Activated naive CD8-positive, alpha-beta T cell treated with anti-CD3 and anti-CD28 coated beads, Interleukin-2, amount 10 ng/mL, durations not matched to agents 7 days and 5 days (primary cell): Measurements from ENCODE around the gene CPNE2. TPM values are rescaled to one million over a fixed set of nuclear protein-coding genes. Genes with fewer than 3 reads are reported as not detected.
"Not testable (repeated sequence)": the region's sequence is repeated elsewhere in the genome, so short reads cannot be mapped to it uniquely, and the experiment has no call there.

Experiments
- ATAC-seq: fragments of 150-1000 bp; cut with Tn5 transposase; one replicate; pipeline ENCODE4 v1.10.0; 2021; ENCODE audit warnings: low read depth, moderate library complexity
- POLR2A ChIA-PET: fragments of 350-600 bp; sonication (Branson Sonifier 250); formaldehyde crosslinking; loops from one replicate; lab custom pipeline; 2021; ENCODE audit warnings: antibody characterized with exemption; lab: Charles Lee
- DNase-seq: peaks from one replicate; pipeline ENCODE4 v3.0.0; 2021
- H3K27ac Mint-ChIP-seq: one replicate; pipeline ENCODE4 v1.8.0; 2022; ENCODE audit warnings: mild to moderate bottlenecking, mixed read lengths
- H3K27me3 Mint-ChIP-seq: one replicate; pipeline ENCODE4 v1.8.0; 2022; ENCODE audit warnings: mild to moderate bottlenecking, moderate library complexity, mixed read lengths
- H3K36me3 Mint-ChIP-seq: one replicate; pipeline ENCODE4 v1.8.0; 2021; ENCODE audit warnings: mild to moderate bottlenecking, mixed read lengths
- H3K4me1 Mint-ChIP-seq: one replicate; pipeline ENCODE4 v1.8.0; 2021; ENCODE audit warnings: mixed read lengths
- H3K4me3 Mint-ChIP-seq: one replicate; pipeline ENCODE4 v1.8.0; 2022; ENCODE audit warnings: mild to moderate bottlenecking, moderate library complexity, mixed read lengths
- H3K9me3 Mint-ChIP-seq: one replicate; pipeline ENCODE4 v1.8.0; 2021; ENCODE audit warnings: mixed read lengths
- total RNA-seq, 2 experiments: library from RNA; stranded (reverse); gene quantifications; one replicate each; pipeline ENCODE4 v1.2.3, GENCODE V29; 2021

CPNE2 gene
- total RNA-seq, 2 experiments from 2014 or later = 11.0 to 11.4 TPM

- no peaks in the 10 kb centered on the region for H3K27me3 Mint-ChIP-seq
- DNase-seq = no peak
- H3K36me3 Mint-ChIP-seq = peaks cover 27% of the 10 kb centered on the region
- H3K27ac Mint-ChIP-seq = peak overlapping the region; percentile 26
- ATAC-seq = peak; percentile 30
- peaks cover 15% of the 10 kb centered on the region for H3K4me1 Mint-ChIP-seq
- no peaks in the 10 kb centered on the region for H3K9me3 Mint-ChIP-seq
- POLR2A ChIA-PET = interaction anchor here (0.7 kb wide), 1 partner anchor 8 kb away, joined by 3 read pairs; no protein-coding TSS in a partner anchor
- H3K4me3 Mint-ChIP-seq = no peak overlapping the region
Measured at GRCh38 chr16:57060323-57061083, 31.9 kb upstream of the CPNE2 start.

GRCh38 chr16:57061084-57061905 lies 31.1 kb upstream of the CPNE2 start:
- DNase-seq (no peak), ATAC-seq (no peak)
- H3K4me3 Mint-ChIP-seq = no peak overlapping the region
- peaks cover 15% of the 10 kb centered on the region for H3K4me1 Mint-ChIP-seq
- no peaks in the 10 kb centered on the region for H3K27me3 Mint-ChIP-seq
- H3K36me3 Mint-ChIP-seq = peaks cover 25% of the 10 kb centered on the region
- H3K9me3 Mint-ChIP-seq = no peaks in the 10 kb centered on the region
- POLR2A ChIA-PET = interaction anchor here (0.7 kb wide), 1 partner anchor 9 kb away, joined by 3 read pairs; no protein-coding TSS in a partner anchor
- H3K27ac Mint-ChIP-seq = peak overlapping the region; percentile 16

- POLR2A ChIA-PET = no interaction called here
- Mint-ChIP-seq H3K4me3 (no peak overlapping the region), H3K27ac (no peak overlapping the region), H3K9me3 (no peaks in the 10 kb centered on the region), H3K27me3 (no peaks in the 10 kb centered on the region), H3K4me1 (peaks cover 16% of the 10 kb centered on the region), H3K36me3 (peaks cover 28% of the 10 kb centered on the region)
- no peak for ATAC-seq
- DNase-seq = no peak
Measured at GRCh38 chr16:57062329-57062728, 30.1 kb upstream of the CPNE2 start.

- POLR2A ChIA-PET = interaction anchor here (0.9 kb wide), 1 partner anchor 21 kb away, joined by 3 read pairs; no protein-coding TSS in a partner anchor
- not testable (repeated sequence) for H3K27ac Mint-ChIP-seq, H3K4me3 Mint-ChIP-seq, H3K27me3 Mint-ChIP-seq, DNase-seq, H3K9me3 Mint-ChIP-seq, ATAC-seq
- Mint-ChIP-seq H3K36me3 (peaks cover 21% of the 10 kb centered on the region), H3K4me1 (peaks cover 14% of the 10 kb centered on the region)
Measured at GRCh38 chr16:57063189-57063588, 29.2 kb upstream of the CPNE2 start.

GRCh38 chr16:57064995-57065394 lies 27.4 kb upstream of the CPNE2 start:
- Mint-ChIP-seq H3K4me3 (no peak overlapping the region), H3K36me3 (peaks cover 34% of the 10 kb centered on the region), H3K27ac (no peak overlapping the region), H3K4me1 (peaks cover 20% of the 10 kb centered on the region), H3K27me3 (no peaks in the 10 kb centered on the region), H3K9me3 (no peaks in the 10 kb centered on the region)
- POLR2A ChIA-PET = interaction anchor here (1.1 kb wide), 1 partner anchor 23 kb away, joined by 5 read pairs; no protein-coding TSS in a partner anchor
- DNase-seq (no peak), ATAC-seq (no peak)

DNA sequence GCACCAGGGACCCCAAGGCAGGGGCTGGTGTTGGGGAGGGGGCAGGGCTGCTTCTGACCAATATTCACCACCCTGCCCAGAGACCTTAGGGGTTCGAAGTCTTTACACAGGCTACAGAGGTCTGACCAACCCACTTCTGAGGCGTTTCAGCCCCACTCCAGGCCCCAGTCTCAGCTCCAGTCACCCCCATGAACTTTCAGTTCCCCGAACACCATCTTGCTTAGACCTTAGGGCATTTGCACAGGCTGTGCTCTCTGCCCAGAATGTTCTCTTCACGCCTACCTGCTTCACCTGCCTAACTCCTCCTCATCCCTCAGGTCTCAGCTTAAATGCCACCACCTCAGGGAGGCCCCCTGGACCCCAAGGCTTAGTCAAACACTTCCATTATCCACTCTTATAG lies 25.8 kb upstream of the CPNE2 start:
- H3K27ac Mint-ChIP-seq = peak overlapping the region; percentile 13
- peaks cover 43% of the 10 kb centered on the region for H3K36me3 Mint-ChIP-seq
- no peaks in the 10 kb centered on the region for H3K27me3 Mint-ChIP-seq

DNA sequence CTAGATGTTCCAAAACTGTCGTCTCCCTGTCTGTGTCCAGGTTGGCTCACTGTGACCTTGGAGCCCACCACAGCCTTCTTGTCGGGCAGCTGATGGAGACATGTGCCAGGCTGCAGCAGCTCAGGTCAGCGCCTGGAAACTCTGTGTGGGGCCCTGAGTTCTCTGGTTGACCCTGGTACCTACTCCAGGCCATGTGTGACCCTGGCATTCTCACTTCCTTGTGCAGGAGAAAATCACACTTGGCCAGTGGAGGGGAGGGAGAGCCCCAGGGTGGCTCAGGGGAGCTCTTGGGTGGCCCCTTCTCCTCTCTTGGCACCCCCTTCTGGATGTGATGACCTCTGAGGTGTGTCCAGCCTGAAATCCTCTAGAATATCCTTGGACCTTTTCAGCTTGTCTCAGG lies 25.0 kb upstream of the CPNE2 start:
- DNase-seq (no peak), ATAC-seq (no peak)
- POLR2A ChIA-PET = interaction anchor here (0.7 kb wide), 1 partner anchor 10 kb away, joined by 3 read pairs; no protein-coding TSS in a partner anchor
- H3K27me3 Mint-ChIP-seq = no peaks in the 10 kb centered on the region
- no peak overlapping the region for H3K27ac Mint-ChIP-seq
- peaks cover 50% of the 10 kb centered on the region for H3K36me3 Mint-ChIP-seq
- H3K4me1 Mint-ChIP-seq = peaks cover 32% of the 10 kb centered on the region
- H3K4me3 Mint-ChIP-seq = no peak overlapping the region
- no peaks in the 10 kb centered on the region for H3K9me3 Mint-ChIP-seq

More for the DNA sequence above, 25.8 kb upstream of the CPNE2 start:
- DNase-seq = no peak
- Mint-ChIP-seq H3K4me3 (no peak overlapping the region), H3K4me1 (peaks cover 26% of the 10 kb centered on the region), H3K9me3 (no peaks in the 10 kb centered on the region)
- POLR2A ChIA-PET = interaction anchor here (0.7 kb wide), 1 partner anchor 38 kb away, joined by 4 read pairs; no protein-coding TSS in a partner anchor
- no peak for ATAC-seq

GRCh38 chr16:57069053-57069452 lies 23.3 kb upstream of the CPNE2 start:
- Mint-ChIP-seq H3K27ac (no peak overlapping the region), H3K4me3 (no peak overlapping the region), H3K27me3 (no peaks in the 10 kb centered on the region), H3K36me3 (peaks cover 50% of the 10 kb centered on the region), H3K9me3 (no peaks in the 10 kb centered on the region), H3K4me1 (peaks cover 32% of the 10 kb centered on the region)
- POLR2A ChIA-PET = no interaction called here
- DNase-seq (no peak), ATAC-seq (no peak)

DNA sequence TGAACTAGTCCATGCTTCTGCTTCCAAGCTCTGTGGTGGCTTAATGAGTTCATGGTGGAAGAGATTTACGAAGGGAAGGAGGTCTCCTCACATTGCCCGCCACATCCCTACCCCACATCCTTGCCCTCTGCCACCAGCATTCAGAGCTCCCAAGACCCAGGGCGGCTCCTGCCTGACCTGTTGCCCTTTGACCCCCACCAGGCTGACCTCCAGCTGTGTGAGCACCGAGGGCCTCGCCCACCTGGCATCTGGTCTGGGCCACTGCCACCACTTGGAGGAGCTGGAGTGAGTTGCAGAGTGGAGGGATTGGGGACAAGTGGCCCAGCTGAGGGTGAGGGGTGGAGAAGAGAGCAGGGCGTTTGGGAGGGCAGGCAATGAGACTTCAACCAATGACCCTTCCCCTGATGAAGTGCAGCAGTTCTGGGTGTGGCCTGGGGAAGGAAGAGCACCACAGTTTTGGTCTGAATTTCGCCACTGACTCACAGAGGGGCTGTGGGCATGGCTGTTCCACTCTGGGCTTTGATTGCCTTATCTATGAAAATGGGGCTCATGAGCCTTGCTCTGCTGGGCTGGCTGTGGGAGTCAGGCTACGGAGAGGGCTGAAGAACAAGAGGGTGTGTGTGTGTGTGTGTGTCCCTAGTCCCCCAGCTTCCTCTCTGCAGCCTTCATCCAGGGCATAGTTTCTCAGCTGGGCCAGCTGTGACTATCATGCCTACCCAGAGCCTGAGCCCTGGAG lies 22.6 kb upstream of the CPNE2 start:
- peak overlapping the region; percentile 72 for H3K27ac Mint-ChIP-seq
- ATAC-seq (peak; percentile 17), DNase-seq (no peak)
- H3K9me3 Mint-ChIP-seq = no peaks in the 10 kb centered on the region
- POLR2A ChIA-PET = interaction anchor here (1.4 kb wide), 1 partner anchor 80 kb away, joined by 4 read pairs; the partner anchor contains the start of gene NLRC5
- peaks cover 32% of the 10 kb centered on the region for H3K4me1 Mint-ChIP-seq
- H3K27me3 Mint-ChIP-seq = no peaks in the 10 kb centered on the region
- no peak overlapping the region for H3K4me3 Mint-ChIP-seq
- H3K36me3 Mint-ChIP-seq = peaks cover 47% of the 10 kb centered on the region

- Mint-ChIP-seq H3K4me3 (no peak overlapping the region), H3K9me3 (no peaks in the 10 kb centered on the region), H3K36me3 (peaks cover 47% of the 10 kb centered on the region), H3K27me3 (no peaks in the 10 kb centered on the region), H3K27ac (peak overlapping the region; percentile 72), H3K4me1 (peaks cover 32% of the 10 kb centered on the region)
- ATAC-seq (no peak), DNase-seq (no peak)
- POLR2A ChIA-PET = interaction anchor here (0.5 to 1.4 kb wide), 2 partner anchors 23 to 81 kb away, joined by 4 read pairs; partner anchors contain the start of gene NLRC5
Measured at GRCh38 chr16:57070424-57070823, 22.0 kb upstream of the CPNE2 start.

- H3K27me3 Mint-ChIP-seq, ATAC-seq, DNase-seq, POLR2A ChIA-PET, H3K9me3 Mint-ChIP-seq: not testable (repeated sequence)
- peak overlapping the region; percentile 4 for H3K4me3 Mint-ChIP-seq
- H3K27ac Mint-ChIP-seq = peak overlapping the region; percentile 72
- peaks cover 32% of the 10 kb centered on the region for H3K4me1 Mint-ChIP-seq
- H3K36me3 Mint-ChIP-seq = peaks cover 49% of the 10 kb centered on the region
Measured at GRCh38 chr16:57071081-57071732, 21.2 kb upstream of the CPNE2 start.

DNA sequence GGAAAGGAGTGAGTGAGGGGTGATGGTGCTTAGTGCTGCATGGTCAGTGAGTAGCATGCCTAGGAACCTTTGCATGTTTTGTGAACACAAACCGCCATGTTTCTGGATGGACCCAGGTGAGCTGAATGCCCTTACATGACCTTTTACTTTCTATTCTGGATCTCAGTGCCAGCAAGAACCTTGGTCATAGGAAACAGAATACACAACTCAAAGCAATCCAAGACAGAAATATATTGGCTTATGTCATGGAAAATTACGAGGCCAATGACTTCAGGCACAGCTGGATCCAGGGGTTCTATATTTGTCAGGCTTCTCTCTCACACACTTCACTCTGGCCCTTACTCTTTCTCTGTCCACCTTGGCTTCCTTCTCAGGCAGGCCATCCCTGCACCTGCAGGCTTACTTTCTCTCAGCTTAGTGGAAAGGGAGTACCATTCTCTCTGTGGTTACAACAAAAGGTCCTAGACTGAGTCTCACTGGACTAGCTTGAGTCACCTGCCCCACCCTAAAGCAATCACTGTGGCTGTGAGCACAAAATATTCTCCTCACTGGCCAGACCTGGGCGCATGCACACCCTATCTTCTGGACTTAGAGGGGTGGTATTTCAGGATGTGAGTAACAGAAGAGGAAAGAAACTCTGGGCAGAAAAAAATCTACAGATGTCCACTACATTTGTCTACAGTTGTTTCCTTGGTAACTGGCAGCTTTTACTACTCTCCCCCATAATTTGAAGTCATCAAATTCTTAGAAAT lies 20.4 kb upstream of the CPNE2 start:
- DNase-seq = no peak
- POLR2A ChIA-PET = no interaction called here
- H3K9me3 Mint-ChIP-seq = no peaks in the 10 kb centered on the region
- H3K4me3 Mint-ChIP-seq = no peak overlapping the region
- no peaks in the 10 kb centered on the region for H3K27me3 Mint-ChIP-seq
- H3K4me1 Mint-ChIP-seq = peaks cover 30% of the 10 kb centered on the region
- peak overlapping the region; percentile 76 for H3K27ac Mint-ChIP-seq
- ATAC-seq = peak; percentile 13
- H3K36me3 Mint-ChIP-seq = peaks cover 48% of the 10 kb centered on the region
